H1 (cell line): ENCODE results near the gene S1PR3. TPM values are rescaled to one million over a fixed set of nuclear protein-coding genes. Genes with fewer than 3 reads are reported as not detected.

Experiments
- CTCF ChIA-PET: fragments of 300-600 bp; sonication (Branson Sonifier 250); formaldehyde crosslinking; loops from one replicate; lab custom pipeline; 2021; ENCODE audit not compliant: partially characterized antibody; lab: Charles Lee
- POLR2A ChIA-PET: fragments of 300-600 bp; sonication (Branson Sonifier 250); formaldehyde crosslinking; loops from one replicate; lab custom pipeline; 2021; ENCODE audit warnings: inconsistent platforms; ENCODE audit not compliant: partially characterized antibody; lab: Charles Lee
- DNase-seq, 2 experiments: peaks; one replicate each; pipeline versions ENCODE4 v3.0.0 to v3.0.0-alpha.2; 2010 to 2022; ENCODE audit warnings: low spot score in 2 of 2, low read depth in 1 of 2, mixed read lengths in 1 of 2
- FAIRE-seq: peaks from 2 replicates; lab custom pipeline; 2011; peaks lifted over from hg19 to GRCh38; lab: Jason Lieb, UNC
- H2AFZ ChIP-seq: 2 replicates; pipeline ENCODE4 v1.8.1; 2012; ENCODE audit warnings: low read length, inconsistent platforms
- H2AK5ac ChIP-seq: 2 replicates; pipeline ENCODE4 v1.6.1; 2013; ENCODE audit warnings: low read depth, low read length
- H2BK120ac ChIP-seq: replicated peaks from 2 replicates; pipeline ENCODE3; 2013; ENCODE audit warnings: low read depth, low read length, inconsistent platforms
- H2BK12ac ChIP-seq: 2 replicates; pipeline ENCODE4 v1.6.1; 2013; ENCODE audit warnings: low read depth, low read length
- H2BK15ac ChIP-seq: 2 replicates; pipeline ENCODE4 v1.6.1; 2013; ENCODE audit warnings: low read length
- H2BK20ac ChIP-seq: 2 replicates; pipeline ENCODE4 v1.6.1; 2013; ENCODE audit warnings: low read length
- H2BK5ac ChIP-seq: 2 replicates; pipeline ENCODE4 v1.6.1; 2013; ENCODE audit warnings: low read depth, low read length
- H3K14ac ChIP-seq: 2 replicates; pipeline ENCODE4 v1.6.1; 2013; ENCODE audit warnings: inconsistent platforms; ENCODE audit not compliant: insufficient read length
- H3K18ac ChIP-seq: 2 replicates; pipeline ENCODE4 v1.6.1; 2013; ENCODE audit warnings: low read length; ENCODE audit errors: extremely low read depth
- H3K23ac ChIP-seq: 2 replicates; pipeline ENCODE4 v1.6.1; 2013; ENCODE audit warnings: inconsistent platforms; ENCODE audit not compliant: insufficient read length
- H3K23me2 ChIP-seq: 2 replicates; pipeline ENCODE4 v1.6.1; 2013; ENCODE audit warnings: low read depth, low read length
- H3K27ac ChIP-seq: 2 replicates; pipeline ENCODE4 v1.6.1; 2011; ENCODE audit warnings: low read depth, low read length, inconsistent platforms
- H3K27me3 ChIP-seq, 4 experiments: replicated peaks in 1 of 4; 1 replicate in 1 of 4; 2 replicates in 3 of 4; pipeline versions ENCODE4 v1.6.1 to v1.8.1; 2011 to 2013; ENCODE audit warnings: low read length in 3 of 4, mild to moderate bottlenecking in 3 of 4, inconsistent platforms in 2 of 4, mixed read lengths in 2 of 4, moderate library complexity in 1 of 4; ENCODE audit not compliant: control insufficient read depth in 3 of 4, insufficient read depth in 3 of 4; ENCODE audit errors: extremely low read depth in 1 of 4
- H3K36me3 ChIP-seq, 4 experiments: 2 replicates each; pipeline versions ENCODE4 v1.6.1 to v1.8.1; 2011 to 2013; ENCODE audit warnings: mild to moderate bottlenecking in 4 of 4, low read length in 3 of 4, moderate library complexity in 2 of 4, control low read depth in 1 of 4, inconsistent platforms in 1 of 4; ENCODE audit not compliant: insufficient read depth in 4 of 4, control insufficient read depth in 2 of 4
- H3K4ac ChIP-seq: replicated peaks from 2 replicates; pipeline ENCODE3; 2013; ENCODE audit warnings: low read length, low read depth, mixed read lengths, inconsistent platforms; ENCODE audit not compliant: insufficient read length
- H3K4me1 ChIP-seq, 4 experiments: replicated peaks in 1 of 4; 1 replicate in 1 of 4; 2 replicates in 3 of 4; pipeline versions ENCODE4 v1.6.1 to v1.8.1; 2011 to 2013; ENCODE audit warnings: low read length in 3 of 4, inconsistent platforms in 2 of 4, mixed read lengths in 1 of 4; ENCODE audit not compliant: insufficient read depth in 4 of 4, control insufficient read depth in 3 of 4
- H3K4me2 ChIP-seq, 2 experiments: 2 replicates each; pipeline versions ENCODE4 v1.6.1 to v1.8.1; 2011 to 2013; ENCODE audit warnings: low read depth in 2 of 2, low read length in 2 of 2, control low read depth in 1 of 2, inconsistent platforms in 1 of 2, mild to moderate bottlenecking in 1 of 2; ENCODE audit not compliant: insufficient read depth in 1 of 2
- H3K4me3 ChIP-seq, 4 experiments: fragments of 200-600, 300-600 bp in 1 of 4; sonication (generic), shearing (Covaris generic), sonication (Bioruptor Twin) in 1 of 4; 2 replicates each; pipeline versions ENCODE4 v1.5.1 to v1.8.1; 2011 to 2016; ENCODE audit warnings: low read length in 4 of 4, low read depth in 3 of 4, control low read depth in 2 of 4, inconsistent platforms in 2 of 4, mild to moderate bottlenecking in 2 of 4, mixed read lengths in 1 of 4, moderate library complexity in 1 of 4; ENCODE audit not compliant: insufficient read depth in 2 of 4; ENCODE audit errors: extremely low read depth in 1 of 4
- H3K56ac ChIP-seq: replicated peaks from 2 replicates; pipeline ENCODE3; 2013; ENCODE audit warnings: low read depth, mild to moderate bottlenecking, mixed read lengths, low read length, inconsistent platforms; ENCODE audit not compliant: insufficient read length
- H3K79me1 ChIP-seq: 2 replicates; pipeline ENCODE4 v1.6.1; 2013; ENCODE audit warnings: low read depth, low read length, control low read depth
- H3K79me2 ChIP-seq, 2 experiments: 2 replicates each; pipeline versions ENCODE4 v1.6.1 to v1.8.1; 2012 to 2013; ENCODE audit warnings: low read length in 2 of 2, mild to moderate bottlenecking in 2 of 2, inconsistent platforms in 1 of 2; ENCODE audit not compliant: insufficient read depth in 2 of 2, control insufficient read depth in 1 of 2
- H3K9ac ChIP-seq, 4 experiments: replicated peaks in 1 of 4; 1 replicate in 1 of 4; 2 replicates in 3 of 4; pipeline versions ENCODE4 v1.6.1 to v1.8.1; 2011 to 2013; ENCODE audit warnings: low read depth in 3 of 4, low read length in 3 of 4, control low read depth in 2 of 4, mild to moderate bottlenecking in 2 of 4, moderate library complexity in 2 of 4, inconsistent platforms in 1 of 4; ENCODE audit errors: extremely low read depth in 1 of 4
- H3K9me3 ChIP-seq, 2 experiments: 2 replicates each; pipeline versions ENCODE4 v1.6.1 to v1.8.1; 2012 to 2013; ENCODE audit warnings: mild to moderate bottlenecking in 2 of 2, moderate library complexity in 2 of 2, control low read depth in 1 of 2, inconsistent platforms in 1 of 2, low read depth in 1 of 2, low read length in 1 of 2, mixed read lengths in 1 of 2; ENCODE audit not compliant: insufficient read depth in 2 of 2
- H4K20me1 ChIP-seq, 2 experiments: replicated peaks in 1 of 2; 2 replicates each; pipeline versions ENCODE3 to v1.8.1; 2011 to 2013; ENCODE audit warnings: inconsistent platforms in 2 of 2, low read length in 2 of 2, mild to moderate bottlenecking in 1 of 2; ENCODE audit not compliant: insufficient read depth in 2 of 2, control insufficient read depth in 1 of 2
- H4K5ac ChIP-seq: 2 replicates; pipeline ENCODE4 v1.6.1; 2013; ENCODE audit warnings: low read length, low read depth, mixed read lengths, inconsistent platforms; ENCODE audit not compliant: insufficient read length
- H4K8ac ChIP-seq: 2 replicates; pipeline ENCODE4 v1.8.0; 2013; ENCODE audit warnings: mild to moderate bottlenecking, moderate library complexity, low read length, inconsistent platforms; ENCODE audit not compliant: insufficient read depth; ENCODE audit errors: extremely low read depth
- H4K91ac ChIP-seq: replicated peaks from 2 replicates; pipeline ENCODE3; 2013; ENCODE audit warnings: low read length, mixed read lengths, inconsistent platforms; ENCODE audit not compliant: insufficient read length
- KDM5A ChIP-seq: fragments of 200-600 bp; IDR thresholded peaks from 2 replicates; pipeline ENCODE4 v1.7.1; 2012; ENCODE audit warnings: mild to moderate bottlenecking, low read length, inconsistent platforms, mixed read lengths
- SAP30 ChIP-seq: fragments of 300-600 bp; sonication (generic); IDR thresholded peaks from 2 replicates; pipeline ENCODE4 v1.7.1; 2012; ENCODE audit warnings: low read length, moderate library complexity, mild to moderate bottlenecking, inconsistent platforms; ENCODE audit not compliant: insufficient read depth, insufficient replicate concordance
- WGBS, 2 experiments: shearing (Covaris generic) in 1 of 2; methylation state at CpG; one replicate each; pipeline versions ENCODE4 v1.1.6 to v1.1.7; 2013 to 2015; ENCODE audit warnings: low lambda C conversion rate in 2 of 2, mixed read lengths in 2 of 2, inconsistent platforms in 1 of 2, low coverage in 1 of 2, missing lambda C conversion rate in 1 of 2; ENCODE audit not compliant: insufficient replicate concordance in 2 of 2, insufficient coverage in 1 of 2, insufficient read length in 1 of 2; ENCODE audit errors: extremely low coverage in 1 of 2, missing lambda C conversion rate in 1 of 2; 5-methylcytosine and 5-hydroxymethylcytosine counted together
- polyA plus RNA-seq, 7 experiments: library from polyadenylated mRNA; depleted of rRNA in 3 of 7; stranded (reverse) in 5 of 7; unstranded in 2 of 7; fragments of >200 nt in 5 of 7; fragments of 200-250 nt in 2 of 7; gene quantifications; 1 replicate in 5 of 7; 2 replicates in 1 of 7; 4 replicates in 1 of 7; pipeline versions ENCODE4 v1.2.1 to v1.2.3, GENCODE V29; 2011 to 2013; ENCODE audit warnings: missing spikeins in 2 of 7, mixed read lengths in 2 of 7
- total RNA-seq: library from RNA; stranded (reverse); fragmentation: NEBNext Ultra II Directional; extraction: Animal tissue kit (Norgen Biotek cat#: 25700); gene quantifications from 2 replicates; pipeline ENCODE4 v1.2.1, GENCODE V29; 2021

S1PR3 gene
- total and polyA plus RNA-seq, 2 of the 8 experiments (the other 6 are each of a cell fraction or from before 2014, with no cell fraction given) = 3.7 to 6.4 TPM

- no peak for FAIRE-seq
- H4K20me1 ChIP-seq = peaks cover 0 to 6% of the 10 kb centered on the region in 2 experiments
- H3K79me2 ChIP-seq = no peaks in the 10 kb centered on the region
- no peak overlapping the region for H2BK15ac ChIP-seq
- H2AK5ac ChIP-seq = no peak overlapping the region
- H3K4me1 ChIP-seq = peaks cover under 1 to 14% (median 5%) of the 10 kb centered on the region in 4 experiments; a peak in 6 of 7 replicates
- H3K18ac ChIP-seq = no peak overlapping the region
- DNase-seq = peak in 1 of 2 experiments; percentile 37
- no peak overlapping the region for H3K14ac ChIP-seq
- no peak overlapping the region for H2BK5ac ChIP-seq
- no peak for TF ChIP-seq SAP30
- no peak for TF ChIP-seq KDM5A
- no peak overlapping the region for H4K8ac ChIP-seq
- H2AFZ ChIP-seq = no peak overlapping the region
- H2BK12ac ChIP-seq = no peak overlapping the region
- 85% methylated on average over 9 of the region's 9 CpGs; no CpG with 5 or more reads in 1 of the 2 experiments for WGBS, 2 experiments
- H3K4me2 ChIP-seq = no peak overlapping the region
- no peak overlapping the region for H3K4me3 ChIP-seq
- H2BK120ac ChIP-seq = no peak overlapping the region
- POLR2A ChIA-PET = interaction anchor here (1.8 kb wide), 1 partner anchor 11 kb away, joined by 4 read pairs; no protein-coding TSS in a partner anchor
- no peak overlapping the region for H3K56ac ChIP-seq
- no peaks in the 10 kb centered on the region for H3K9me3 ChIP-seq
- H3K36me3 ChIP-seq = peaks cover 0 to 7% (median 0%) of the 10 kb centered on the region in 4 experiments; a peak in 1 of 8 replicates
- H3K79me1 ChIP-seq = no peaks in the 10 kb centered on the region
- no peak overlapping the region for H3K23ac ChIP-seq
- H4K91ac ChIP-seq = no peak overlapping the region
- H4K5ac ChIP-seq = no peak overlapping the region
- no peaks in the 10 kb centered on the region for H3K23me2 ChIP-seq
- H3K27me3 ChIP-seq = no peaks in the 10 kb centered on the region
- H2BK20ac ChIP-seq = no peak overlapping the region
- H3K27ac ChIP-seq = no peak overlapping the region
- CTCF ChIA-PET = interaction anchor here (1.0 to 1.5 kb wide), 3 partner anchors 43 to 426 kb away, joined by 3 to 5 read pairs (median 3); no protein-coding TSS in a partner anchor
- H3K4ac ChIP-seq = no peak overlapping the region
- H3K9ac ChIP-seq = no peak overlapping the region
Measured at GRCh38 chr9:89005323-89005722, 14.1 kb downstream of the S1PR3 start.
